HEK293 (cell line): Measurements from ENCODE around the gene MBD4.
"Not testable (repeated sequence)": the region's sequence is repeated elsewhere in the genome, so short reads cannot be mapped to it uniquely, and the experiment has no call there.

Experiments
- CTCF ChIA-PET: fragments of 350-600 bp; formaldehyde crosslinking; extraction: SDS; loops from one replicate; lab custom pipeline; 2021; ENCODE audit warnings: antibody characterized with exemption; lab: Yijun Ruan, JAX
- POLR2A ChIA-PET: fragments of 300-600 bp; formaldehyde crosslinking; extraction: SDS; loops from one replicate; lab custom pipeline; 2020; ENCODE audit warnings: antibody characterized with exemption, inconsistent platforms; lab: Yijun Ruan, JAX
- H3K27ac ChIP-seq: fragments of 200-500 bp; sonication (Bioruptor generic); 2 replicates; pipeline ENCODE4 v1.5.1; 2014; ENCODE audit warnings: low read depth, low read length, control low read depth, inconsistent platforms; ENCODE audit errors: extremely low read depth
- H3K36me3 ChIP-seq, 2 experiments: fragments of 200-500 bp in 1 of 2; sonication (Bioruptor generic) in 1 of 2; 1 replicate in 1 of 2; 2 replicates in 1 of 2; pipeline ENCODE4 v1.5.1; 2014 to 2017; ENCODE audit warnings: inconsistent platforms in 2 of 2, low read length in 2 of 2; ENCODE audit not compliant: control insufficient read depth in 2 of 2, insufficient read depth in 1 of 2
- H3K4me1 ChIP-seq: fragments of 200-500 bp; sonication (Bioruptor generic); 2 replicates; pipeline ENCODE4 v1.5.1; 2014; ENCODE audit warnings: mild to moderate bottlenecking, low read length, inconsistent platforms; ENCODE audit not compliant: control insufficient read depth, insufficient read depth
- H3K4me3 ChIP-seq: 2 replicates; pipeline ENCODE4 v1.5.1; 2011; ENCODE audit warnings: low read depth, mild to moderate bottlenecking, control low read depth, low read length, moderate library complexity
- H3K9me3 ChIP-seq: fragments of 200-500 bp; sonication (Bioruptor generic); 2 replicates; pipeline ENCODE4 v1.5.1; 2014; ENCODE audit warnings: low read depth, low read length, inconsistent platforms; ENCODE audit not compliant: control insufficient read depth, insufficient read depth
- GLI4 ChIP-seq: fragments of 450-650 bp; formaldehyde crosslinking; IDR thresholded peaks from 2 replicates; pipeline ENCODE4 v1.5.1; 2016; ENCODE audit warnings: missing biosample characterization, missing genetic modification characterization
- GLIS1 ChIP-seq: fragments of 450-650 bp; formaldehyde crosslinking; IDR thresholded peaks from 2 replicates; pipeline ENCODE4 v1.5.1; 2016; ENCODE audit warnings: missing biosample characterization, missing genetic modification characterization
- HOXA7 ChIP-seq: sonication (generic); formaldehyde crosslinking; IDR thresholded peaks from 2 replicates; pipeline ENCODE4 v1.8.1; 2022; ENCODE audit warnings: missing genetic modification reagents, borderline replicate concordance
- PRDM1 ChIP-seq: fragments of 450-650 bp; formaldehyde crosslinking; IDR thresholded peaks from 2 replicates; pipeline ENCODE4; 2016; ENCODE audit warnings: missing biosample characterization, missing genetic modification characterization
- WT1 ChIP-seq: fragments of 450-650 bp; formaldehyde crosslinking; IDR thresholded peaks from 2 replicates; pipeline ENCODE4 v1.5.1; 2016; ENCODE audit warnings: missing biosample characterization, missing genetic modification characterization
- ZNF416 ChIP-seq: fragments of 450-650 bp; formaldehyde crosslinking; IDR thresholded peaks from 2 replicates; pipeline ENCODE4 v1.5.1; 2016; ENCODE audit warnings: missing biosample characterization, missing genetic modification characterization
- ZNF449 ChIP-seq: fragments of 450-650 bp; formaldehyde crosslinking; IDR thresholded peaks from 2 replicates; pipeline ENCODE4 v1.5.1; 2017; ENCODE audit warnings: missing biosample characterization, mild to moderate bottlenecking, missing genetic modification characterization, moderate library complexity
- ZNF510 ChIP-seq: fragments of 450-650 bp; formaldehyde crosslinking; IDR thresholded peaks from 2 replicates; pipeline ENCODE4 v1.5.1; 2018; ENCODE audit warnings: mild to moderate bottlenecking, missing genetic modification characterization, missing biosample characterization; ENCODE audit not compliant: insufficient replicate concordance
- ZNF518A ChIP-seq: fragments of 450-650 bp; formaldehyde crosslinking; conservative IDR thresholded peaks from 2 replicates; pipeline ENCODE4 v1.5.1; 2016; ENCODE audit warnings: low read depth, missing biosample characterization, missing genetic modification characterization
- ZNF580 ChIP-seq: fragments of 450-650 bp; formaldehyde crosslinking; IDR thresholded peaks from 2 replicates; pipeline ENCODE4 v1.5.1; 2016; ENCODE audit warnings: missing biosample characterization, missing genetic modification characterization
- ZNF777 ChIP-seq: fragments of 450-650 bp; formaldehyde crosslinking; IDR thresholded peaks from 2 replicates; pipeline ENCODE4 v1.5.1; 2017; ENCODE audit warnings: missing biosample characterization, missing genetic modification characterization, borderline replicate concordance
- ZNF792 ChIP-seq: fragments of 450-650 bp; formaldehyde crosslinking; IDR thresholded peaks from 2 replicates; pipeline ENCODE4 v1.5.1; 2016; ENCODE audit warnings: missing biosample characterization, missing genetic modification characterization
- TF ChIP-seq, protein P1 (sequence below): fragments of 450-650 bp; formaldehyde crosslinking; IDR thresholded peaks from 2 replicates; pipeline ENCODE4 v1.5.1; 2016; ENCODE audit warnings: missing biosample characterization, missing genetic modification characterization

The MBD4 gene

DNA sequence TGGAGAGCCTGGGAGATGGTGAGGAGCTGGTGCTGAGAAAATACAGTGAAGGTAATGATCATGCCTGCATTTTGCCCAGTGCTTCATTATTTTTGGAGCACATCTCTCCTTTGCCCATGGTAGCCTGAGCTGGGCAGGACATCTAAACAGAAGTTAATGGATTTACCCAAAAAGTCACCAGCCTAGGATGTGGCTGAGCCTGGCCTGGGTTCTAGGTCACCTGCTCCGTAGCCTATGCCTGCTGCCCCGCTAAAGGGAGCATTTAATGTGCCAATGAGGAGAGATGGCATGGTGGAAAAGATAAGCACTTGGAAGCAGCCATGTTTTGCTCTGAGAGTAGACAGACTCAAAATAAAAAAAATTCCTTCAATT, 46.9 kb upstream of the MBD4 start (continued):
- TF ChIP-seq ZNF449 (no peak), PRDM1 (tag by site-specific recombination) (no peak), ZNF792 (tag by site-specific recombination) (no peak), GLI4 (tag by site-specific recombination) (no peak), ZNF580 (no peak), WT1 (tag by site-specific recombination) (no peak), ZNF416 (tag by site-specific recombination) (no peak), HOXA7 (CRISPR knock-in tag) (no peak), ZNF518A (tag by site-specific recombination) (no peak), ZNF777 (no peak), ZNF510 (tag by site-specific recombination) (no peak)
- TF ChIP-seq, all 188 proteins: peak for 0

- Histone ChIP-seq H3K4me1 (no peaks in the 10 kb centered on the region), H3K4me3 (no peak overlapping the region), H3K27ac (no peak overlapping the region), H3K9me3 (no peaks in the 10 kb centered on the region), H3K36me3 (peaks cover 0 to 25% of the 10 kb centered on the region in 2 experiments; a peak in 1 of 3 replicates)
- CTCF ChIA-PET = interaction anchor here (0.5 to 1.7 kb wide), 4 partner anchors 23 to 332 kb away, joined by 3 to 6 read pairs (median 3); no protein-coding TSS in a partner anchor
- TF ChIP-seq PRDM1 (tag by site-specific recombination) (peak; percentile 37; the same call in 1 of the 2 replicates), GLIS1 (tag by site-specific recombination) (peak; percentile 31; the same call in 1 of the 2 replicates)
- TF ChIP-seq, protein P1, sequence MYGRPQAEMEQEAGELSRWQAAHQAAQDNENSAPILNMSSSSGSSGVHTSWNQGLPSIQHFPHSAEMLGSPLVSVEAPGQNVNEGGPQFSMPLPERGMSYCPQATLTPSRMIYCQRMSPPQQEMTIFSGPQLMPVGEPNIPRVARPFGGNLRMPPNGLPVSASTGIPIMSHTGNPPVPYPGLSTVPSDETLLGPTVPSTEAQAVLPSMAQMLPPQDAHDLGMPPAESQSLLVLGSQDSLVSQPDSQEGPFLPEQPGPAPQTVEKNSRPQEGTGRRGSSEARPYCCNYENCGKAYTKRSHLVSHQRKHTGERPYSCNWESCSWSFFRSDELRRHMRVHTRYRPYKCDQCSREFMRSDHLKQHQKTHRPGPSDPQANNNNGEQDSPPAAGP = no peak
- POLR2A ChIA-PET = no interaction called here
These were observed 46.2 kb upstream of the MBD4 start for GRCh38 chr3:129485721-129486663.

GRCh38 chr3:129485146-129485545, 45.4 kb upstream of the MBD4 start:
- peaks cover 0 to 29% of the 10 kb centered on the region in 2 experiments; a peak in 1 of 3 replicates for H3K36me3 ChIP-seq
- POLR2A ChIA-PET, H3K4me1 ChIP-seq, H3K27ac ChIP-seq, CTCF ChIA-PET, H3K9me3 ChIP-seq, H3K4me3 ChIP-seq: not testable (repeated sequence)
